Activated naive CD4-positive, alpha-beta T cell (primary cell): ENCODE results near the gene CCM2.
"Not testable (repeated sequence)": the region's sequence is repeated elsewhere in the genome, so short reads cannot be mapped to it uniquely, and the experiment has no call there.

Source experiments
- DNase-seq, 4 experiments: peaks; one replicate each; lab custom pipeline; 2025; lab: John Stamatoyannopoulos, UW

The CCM2 gene

DNA sequence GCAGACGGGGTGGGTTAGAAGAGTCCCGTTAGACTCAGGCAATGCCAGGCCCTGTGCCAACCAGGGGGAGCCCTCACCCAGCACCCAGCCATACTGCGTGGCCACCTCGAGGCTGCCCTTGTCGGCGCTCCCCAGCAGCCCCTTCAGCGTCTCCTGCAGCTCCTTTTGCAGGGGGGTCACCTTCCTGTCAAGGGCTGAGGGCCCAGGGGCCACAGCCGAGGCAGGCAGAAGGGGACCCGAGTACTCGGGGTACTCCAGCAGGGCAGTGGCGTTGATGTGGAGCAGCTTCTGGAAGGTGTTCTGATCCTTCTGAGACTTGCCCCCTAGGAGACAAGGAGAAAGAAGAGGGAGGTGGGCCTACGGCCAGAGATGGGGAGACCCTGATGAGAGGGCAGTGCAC, 101.7 kb downstream of the CCM2 start:
- DNase-seq: no peak

DNA sequence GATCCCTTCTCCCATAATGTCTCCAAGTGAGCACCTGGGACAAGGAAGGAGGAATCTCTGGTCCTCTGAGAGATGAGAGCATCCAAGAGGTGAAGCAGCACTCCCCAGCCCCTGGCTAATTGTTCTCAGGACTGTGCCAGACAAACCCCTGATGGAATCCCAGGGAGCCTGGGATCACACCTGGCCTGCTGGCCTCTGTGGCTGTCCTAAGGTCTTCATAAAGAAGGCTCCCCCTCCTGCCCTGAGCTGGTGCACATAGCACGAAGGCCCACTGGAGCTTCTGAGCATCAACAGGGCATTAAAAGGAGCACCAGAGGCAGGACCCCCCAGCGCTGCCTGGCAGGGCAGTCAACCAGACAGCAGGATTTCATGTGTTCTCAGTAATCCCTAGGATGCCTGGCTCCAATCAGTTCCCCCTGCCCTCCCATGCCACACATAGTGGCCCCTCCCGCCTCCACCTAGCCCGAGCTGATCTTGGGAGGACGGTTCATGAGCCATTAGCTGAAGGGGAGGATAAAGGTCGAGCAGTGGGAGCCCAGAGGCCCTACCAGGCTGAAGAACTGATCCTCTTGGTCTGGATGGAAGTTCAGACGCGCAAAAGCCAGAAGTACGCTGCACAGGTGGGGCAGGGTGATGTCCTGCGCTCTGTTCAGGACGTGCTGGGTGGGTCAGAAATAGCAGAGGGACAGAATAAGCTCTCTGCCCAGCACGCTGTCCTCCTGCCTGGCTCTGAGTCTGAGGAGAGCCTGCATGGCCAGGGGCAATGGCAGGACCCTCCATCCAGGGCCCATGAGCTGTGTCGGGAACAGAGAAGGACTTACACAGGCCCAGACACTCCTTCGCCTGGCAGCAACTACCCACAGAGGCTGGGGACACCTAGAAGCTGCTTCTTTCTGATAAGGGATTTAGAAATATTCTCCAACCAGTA, 103.0 kb downstream of the CCM2 start:
- no peak for DNase-seq

DNA sequence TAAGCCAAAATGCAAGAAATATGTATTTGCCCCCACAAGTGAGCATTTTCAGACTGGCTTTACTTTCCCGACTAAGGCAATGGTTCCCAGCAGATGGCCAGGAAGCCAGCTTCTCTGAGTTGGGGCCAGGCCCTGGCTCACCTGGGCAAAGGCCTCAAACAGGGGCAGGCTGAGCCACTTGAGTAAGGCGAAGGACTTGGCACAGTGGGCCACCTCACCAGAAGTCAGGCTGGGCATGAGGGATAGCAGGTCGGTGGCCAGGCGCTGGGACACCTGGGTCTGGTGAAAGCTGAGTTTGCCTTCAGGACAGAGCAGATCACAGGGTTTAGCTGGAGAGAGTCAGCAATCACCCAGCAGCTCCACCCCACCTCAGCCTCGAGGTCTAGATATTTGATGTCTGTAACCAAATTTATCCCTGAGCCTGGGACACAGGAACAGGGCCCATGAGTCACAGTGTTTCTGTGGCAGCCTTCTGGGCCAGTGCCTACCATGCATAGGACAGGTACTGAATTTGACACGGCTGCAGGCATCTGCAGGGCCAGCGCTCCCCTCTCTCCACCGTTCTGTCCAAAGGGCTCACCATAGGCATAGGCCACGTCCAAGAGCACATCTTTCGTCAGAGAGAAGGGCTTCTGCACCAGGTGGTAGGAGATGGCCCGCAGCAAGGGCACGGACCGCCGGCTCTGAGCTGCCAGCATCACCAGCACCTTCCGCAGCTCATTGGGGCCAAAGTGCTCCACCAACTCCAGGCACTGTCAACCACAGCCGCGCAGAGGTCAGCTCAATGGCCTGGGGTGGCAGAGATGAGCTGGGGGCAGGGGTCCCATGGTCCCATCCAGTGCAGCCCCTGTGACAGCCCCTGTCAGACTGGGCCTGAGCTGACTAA, 104.2 kb downstream of the CCM2 start:
- no peak for DNase-seq

DNA sequence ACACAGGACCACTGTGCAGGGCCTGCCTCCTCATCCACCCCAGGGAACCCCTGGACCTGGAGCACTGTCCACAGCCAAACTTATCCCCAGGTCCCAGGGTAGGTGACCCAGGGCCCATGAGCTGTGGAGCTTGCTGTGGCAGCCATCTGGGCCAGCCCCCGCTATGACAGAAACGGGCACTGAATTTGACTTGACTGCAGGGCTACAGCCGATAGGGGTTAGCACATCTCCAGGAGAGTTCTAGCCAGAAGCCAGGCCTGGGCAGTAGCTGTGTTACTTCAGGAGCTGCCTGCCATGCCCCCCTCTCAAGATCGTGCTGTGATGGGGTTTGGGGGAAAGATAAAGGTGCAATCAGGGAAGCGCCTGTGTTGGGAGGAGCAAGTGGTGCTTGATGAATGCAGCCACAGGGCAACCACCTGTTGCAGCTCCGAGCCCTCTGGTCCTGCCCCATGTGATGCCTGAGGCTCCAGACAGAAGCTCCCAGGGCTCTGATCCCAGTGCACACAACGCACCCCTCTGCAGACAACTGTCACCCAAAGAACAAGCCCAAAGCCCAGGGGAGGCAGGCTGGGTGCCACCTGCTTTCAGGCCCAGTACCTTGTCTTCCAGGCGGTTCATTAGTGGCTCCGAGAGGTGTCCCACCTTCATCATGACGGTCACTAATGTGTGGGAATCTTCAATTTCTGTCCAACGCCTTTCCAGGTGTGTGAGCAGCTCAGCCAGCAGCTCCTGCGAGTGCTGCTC, 105.0 kb downstream of the CCM2 start:
- no peak for DNase-seq

DNA sequence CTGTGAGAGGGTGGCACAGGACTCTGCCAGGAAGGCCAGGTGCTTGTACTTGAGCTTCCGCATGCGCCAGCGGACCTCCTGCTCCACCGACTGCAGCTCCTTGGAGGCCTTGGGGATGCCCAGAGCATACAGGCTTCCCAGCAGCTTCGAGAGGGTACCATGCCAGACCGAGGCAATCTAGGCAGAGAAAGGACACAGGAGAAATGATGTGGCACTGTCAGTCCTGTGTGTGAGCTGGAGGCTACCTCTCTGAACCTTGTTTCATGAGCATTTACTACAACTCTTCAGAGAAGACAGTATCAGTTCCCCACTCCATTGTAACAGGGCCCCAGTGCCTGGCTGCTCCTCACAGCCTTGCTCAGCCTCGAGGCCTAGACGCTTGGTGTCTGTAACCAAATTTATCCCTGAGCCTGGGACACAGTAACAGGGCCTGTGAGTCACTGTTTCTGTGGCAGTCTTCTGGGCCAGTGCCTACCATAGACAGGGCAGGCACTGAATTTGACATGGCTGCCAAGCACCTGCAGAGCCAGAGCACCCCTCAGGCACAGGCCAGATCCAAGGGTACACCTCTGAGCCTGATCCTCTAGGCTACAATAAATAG, 105.7 kb downstream of the CCM2 start:
- DNase-seq: no peak

DNA sequence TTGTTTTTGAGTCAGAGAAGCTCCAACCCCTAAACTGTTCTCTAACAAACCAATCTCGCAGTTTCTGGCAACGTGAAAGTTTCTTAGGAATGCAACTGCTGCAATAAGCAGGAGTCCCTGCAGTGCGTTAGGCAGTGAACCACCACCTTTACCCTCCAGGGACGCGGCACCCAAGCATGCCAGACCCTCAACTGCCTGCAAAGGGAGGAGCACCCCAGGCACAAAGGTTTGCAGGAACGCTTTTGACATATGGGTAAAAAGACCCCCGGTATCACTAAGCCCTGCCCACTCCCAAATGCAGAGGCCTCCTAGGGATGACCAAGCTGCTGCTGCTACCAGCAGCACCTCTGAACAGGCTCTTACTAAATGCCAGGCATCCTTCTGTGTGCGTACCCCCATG, 106.8 kb downstream of the CCM2 start:
- DNase-seq: no peak

DNA sequence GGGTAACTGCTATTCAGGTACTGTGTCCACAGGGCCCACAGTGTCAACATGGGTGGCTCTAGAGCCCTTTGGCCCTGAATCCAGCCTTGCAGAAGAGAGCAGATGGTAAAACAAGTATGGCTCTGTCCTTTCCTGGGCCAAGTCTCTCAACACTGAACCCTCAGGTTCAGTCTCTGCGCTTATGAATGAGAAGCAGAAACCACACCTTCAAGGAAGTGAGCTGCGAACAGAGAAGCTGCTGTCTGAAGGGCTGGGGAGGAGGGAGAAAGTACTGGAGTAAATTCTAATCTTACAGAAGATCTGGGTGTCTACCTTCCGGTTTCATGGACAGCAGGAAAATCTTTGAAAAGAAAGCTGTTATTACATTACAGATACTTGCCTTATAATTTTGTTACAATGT, 107.4 kb downstream of the CCM2 start:
- no peak for DNase-seq

DNA sequence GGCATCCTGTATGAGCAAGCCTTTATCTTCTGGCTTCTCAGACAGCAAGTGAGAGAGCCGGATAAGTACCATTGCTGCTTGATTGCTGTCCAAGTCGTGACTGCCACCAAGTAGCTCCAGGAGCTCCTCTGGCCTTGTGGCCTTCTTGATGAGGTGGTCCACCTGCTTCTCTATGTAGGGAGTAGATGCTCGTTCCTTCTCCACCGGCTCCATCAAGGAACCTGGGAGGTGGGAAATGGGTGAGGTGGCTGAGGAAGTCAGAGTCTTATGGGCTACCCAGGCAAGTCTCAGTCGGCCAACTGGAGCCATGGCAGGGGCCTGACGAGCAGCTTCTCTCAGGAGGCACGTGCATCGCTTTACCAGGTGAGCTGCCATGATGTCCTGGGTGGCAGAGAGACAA, 108.9 kb downstream of the CCM2 start:
- DNase-seq: no peak

DNA sequence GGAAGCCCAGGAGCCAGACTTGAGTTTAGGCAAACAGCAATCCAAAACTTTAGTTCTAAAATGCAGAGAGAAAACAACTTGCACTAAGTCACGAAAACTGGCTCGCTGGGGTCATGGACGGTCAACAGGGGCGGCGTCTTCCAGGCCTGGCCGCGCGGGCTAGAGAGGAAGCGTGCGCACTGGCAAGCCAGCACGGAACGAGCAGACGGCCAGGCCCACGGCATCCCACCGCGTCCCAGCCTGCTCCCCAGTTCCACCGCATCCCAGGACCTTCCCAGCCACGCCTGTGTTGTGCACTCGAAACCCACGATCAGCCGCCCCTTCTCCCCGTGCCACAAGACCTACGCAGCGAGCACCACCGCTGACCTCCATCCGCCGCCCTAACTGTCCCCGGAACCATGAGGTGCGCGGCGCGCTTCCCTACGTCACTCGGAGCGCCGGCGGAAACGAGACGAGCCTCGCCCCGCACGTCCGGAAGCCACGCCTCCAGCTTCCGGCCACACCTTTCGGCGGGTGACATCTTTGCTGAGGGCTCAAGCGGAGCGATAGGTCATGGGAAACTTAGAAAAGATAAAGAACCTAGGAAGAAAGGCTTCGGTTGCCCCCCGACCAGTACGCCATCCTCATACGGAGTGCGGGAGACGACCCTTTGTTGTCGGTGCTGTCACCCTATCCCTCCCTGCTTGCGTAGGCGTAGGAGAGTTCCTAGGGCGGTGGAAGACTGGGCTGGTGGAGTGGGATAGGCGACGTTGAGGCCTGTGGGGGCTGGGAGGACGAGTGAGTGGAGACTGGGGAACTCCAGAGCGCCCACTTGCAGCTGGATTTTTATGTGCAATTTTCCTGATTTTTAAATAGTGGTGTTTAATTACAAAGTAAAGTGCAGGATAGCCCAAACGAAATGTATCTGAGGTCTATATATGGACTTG, 111.6 kb downstream of the CCM2 start, which contains the start of gene TBRG4:
Gene TBRG4 (minus strand): TSS at position 400 of the 926 bp plus-strand sequence. CDS start 2,460 bp downstream, outside the sequence.
- peak; percentile 74 to 91 (median 76) for DNase-seq

DNA sequence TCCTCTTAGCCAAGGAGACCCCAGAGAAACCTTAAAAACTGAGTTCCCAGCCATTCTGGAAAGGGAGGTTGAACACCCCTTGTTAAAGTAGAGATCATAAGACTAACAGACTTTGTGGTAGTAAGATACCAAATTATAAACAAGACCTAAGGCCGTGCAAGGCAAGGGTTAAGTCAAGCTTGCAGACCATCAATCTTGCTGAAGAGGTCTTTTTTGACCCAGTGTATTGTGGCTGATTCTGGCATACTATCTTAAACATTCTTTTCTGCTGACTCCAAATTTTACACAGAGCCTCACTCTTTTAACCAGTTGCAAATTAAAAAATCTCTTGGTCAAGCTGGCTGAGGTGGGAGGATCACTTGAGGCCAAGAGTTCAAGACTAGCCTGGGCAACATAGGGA, 112.6 kb downstream of the CCM2 start:
- no peak for DNase-seq

DNA sequence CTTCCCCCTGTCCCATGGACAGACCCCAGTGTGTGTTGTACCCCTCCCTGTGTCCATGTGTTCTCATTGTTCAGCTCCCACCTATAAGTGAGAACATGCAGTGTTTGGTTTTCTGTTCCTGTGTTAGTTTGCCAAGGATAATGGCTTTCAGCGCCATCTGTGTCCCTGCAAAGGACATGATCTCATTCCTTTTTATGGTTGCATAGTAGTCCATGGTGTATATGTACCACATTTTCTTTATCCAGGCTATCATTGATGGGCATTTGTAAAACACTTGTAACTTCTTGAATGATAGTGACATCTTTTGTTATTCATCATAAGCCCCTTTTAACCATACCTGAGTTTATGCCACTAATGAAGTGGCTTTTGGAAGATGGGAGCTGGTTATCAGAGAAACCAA, 114.3 kb downstream of the CCM2 start:
- not testable (repeated sequence) for DNase-seq

DNA sequence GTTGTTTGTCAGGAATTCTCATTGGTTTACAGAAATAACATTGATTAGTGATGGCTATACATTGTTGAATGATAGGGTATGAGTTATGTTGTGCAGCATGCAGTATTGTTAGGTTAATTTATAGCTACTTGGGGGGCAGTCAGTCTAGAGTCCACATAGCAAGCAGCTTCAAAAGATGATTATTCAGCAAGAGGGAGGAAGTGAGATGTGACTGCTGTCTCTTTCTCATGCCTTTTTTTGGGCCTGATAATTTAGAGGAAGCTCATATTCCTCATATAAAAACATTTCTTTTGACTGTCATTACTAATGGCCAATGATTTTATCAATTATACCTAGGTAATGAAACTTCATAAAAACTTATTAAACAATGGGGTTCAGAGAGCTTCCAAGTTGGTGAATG, 114.9 kb downstream of the CCM2 start:
- no peak for DNase-seq

DNA sequence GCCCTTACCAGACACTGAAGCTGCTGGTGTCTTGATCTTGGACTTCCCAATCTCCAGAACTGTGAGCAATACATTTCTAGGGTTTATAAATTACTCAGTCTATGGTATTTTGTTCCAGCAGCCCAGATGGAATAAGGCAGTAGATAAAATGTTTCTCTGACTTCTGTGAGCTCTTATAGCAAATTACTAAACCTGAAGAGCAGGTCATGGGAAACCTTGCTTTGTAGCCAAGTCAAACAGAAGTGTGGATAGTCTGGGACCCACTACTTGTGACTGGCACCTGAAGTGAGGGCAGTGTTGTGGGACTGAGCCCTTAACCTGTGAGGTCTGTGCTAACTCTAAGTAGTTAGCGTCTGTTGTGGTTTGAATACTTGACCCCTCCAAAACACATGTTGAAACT, 116.0 kb downstream of the CCM2 start:
- no peak for DNase-seq

DNA sequence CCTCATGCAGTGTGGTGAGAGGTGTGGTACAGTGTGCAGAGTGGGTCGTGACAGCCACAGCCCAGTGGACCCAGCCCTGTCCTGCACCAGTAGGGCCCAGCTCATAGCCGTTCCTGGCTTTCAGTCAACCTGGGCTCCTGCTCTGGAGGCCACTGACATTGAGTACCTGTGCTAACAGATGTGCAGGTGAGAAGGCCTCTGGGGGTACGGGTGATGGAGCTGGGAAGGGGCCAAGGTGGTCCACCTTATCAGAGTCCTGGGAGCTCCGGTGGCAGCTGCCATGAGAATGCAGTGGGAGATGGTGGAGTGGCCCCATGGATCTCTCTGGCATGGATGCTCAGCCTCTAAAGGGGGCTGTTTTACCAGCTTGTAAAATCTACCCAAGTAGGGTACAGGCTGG, 117.6 kb downstream of the CCM2 start:
- no peak for DNase-seq

DNA sequence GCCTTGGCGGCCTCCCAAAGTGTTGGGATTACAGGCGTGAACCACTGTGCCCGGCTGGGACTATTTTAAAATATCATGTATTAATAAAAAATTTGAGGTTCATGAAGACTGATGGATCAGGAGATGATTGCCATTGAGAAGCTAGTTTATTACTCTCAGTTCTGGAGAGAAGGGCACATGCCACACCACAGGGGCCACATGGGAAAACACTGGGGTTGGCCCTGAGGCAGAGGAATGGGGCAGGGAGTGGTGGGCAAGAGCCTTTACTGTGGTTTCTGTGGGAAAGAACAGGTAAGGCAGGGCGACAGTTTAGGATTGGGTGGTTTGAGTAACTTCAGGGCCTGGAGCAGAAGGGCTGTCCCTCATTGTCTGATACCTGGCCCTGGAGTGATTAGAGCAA, 118.3 kb downstream of the CCM2 start:
- no peak for DNase-seq

DNA sequence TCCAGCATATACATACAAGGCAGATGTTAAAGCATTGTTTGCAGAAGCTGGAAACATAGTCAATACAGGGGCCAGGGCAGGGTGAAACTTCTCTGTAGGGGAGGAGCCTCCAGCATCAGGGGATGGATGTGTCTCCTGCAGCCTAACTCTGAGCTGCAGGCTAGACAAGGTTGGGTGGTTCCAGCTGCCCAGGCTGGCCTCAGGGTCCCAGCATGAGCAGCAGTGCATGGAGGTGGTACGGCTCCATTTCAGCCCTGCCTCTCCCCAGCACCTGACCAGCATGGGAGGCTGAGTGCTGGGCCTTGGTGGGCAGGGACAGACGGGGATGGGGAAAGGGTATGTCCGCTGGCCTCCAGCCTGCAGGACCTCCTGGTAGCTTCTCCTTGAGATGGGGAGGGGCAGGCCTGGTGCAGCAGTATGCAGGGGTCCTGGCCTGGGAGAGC, 118.9 kb downstream of the CCM2 start:
- no peak for DNase-seq

DNA sequence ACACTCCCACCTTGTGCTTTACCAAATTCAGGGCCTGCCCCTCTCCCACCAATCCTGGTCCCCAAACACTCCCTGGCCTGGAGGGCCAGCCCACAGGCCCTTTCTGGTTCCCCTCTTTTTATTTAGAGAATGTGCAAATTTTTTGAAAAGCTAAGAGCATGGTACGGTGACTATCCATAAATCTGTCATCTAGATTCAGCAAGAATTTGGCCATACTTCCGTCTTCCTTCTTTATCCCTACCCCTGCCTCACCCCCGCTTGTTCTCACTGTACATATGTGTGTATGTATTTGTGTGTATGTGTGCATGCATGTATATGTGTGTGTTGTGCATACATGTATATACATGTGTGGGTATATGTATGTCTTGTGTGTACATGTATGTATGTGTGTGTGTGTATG, 119.5 kb downstream of the CCM2 start:
- DNase-seq: no peak

DNA sequence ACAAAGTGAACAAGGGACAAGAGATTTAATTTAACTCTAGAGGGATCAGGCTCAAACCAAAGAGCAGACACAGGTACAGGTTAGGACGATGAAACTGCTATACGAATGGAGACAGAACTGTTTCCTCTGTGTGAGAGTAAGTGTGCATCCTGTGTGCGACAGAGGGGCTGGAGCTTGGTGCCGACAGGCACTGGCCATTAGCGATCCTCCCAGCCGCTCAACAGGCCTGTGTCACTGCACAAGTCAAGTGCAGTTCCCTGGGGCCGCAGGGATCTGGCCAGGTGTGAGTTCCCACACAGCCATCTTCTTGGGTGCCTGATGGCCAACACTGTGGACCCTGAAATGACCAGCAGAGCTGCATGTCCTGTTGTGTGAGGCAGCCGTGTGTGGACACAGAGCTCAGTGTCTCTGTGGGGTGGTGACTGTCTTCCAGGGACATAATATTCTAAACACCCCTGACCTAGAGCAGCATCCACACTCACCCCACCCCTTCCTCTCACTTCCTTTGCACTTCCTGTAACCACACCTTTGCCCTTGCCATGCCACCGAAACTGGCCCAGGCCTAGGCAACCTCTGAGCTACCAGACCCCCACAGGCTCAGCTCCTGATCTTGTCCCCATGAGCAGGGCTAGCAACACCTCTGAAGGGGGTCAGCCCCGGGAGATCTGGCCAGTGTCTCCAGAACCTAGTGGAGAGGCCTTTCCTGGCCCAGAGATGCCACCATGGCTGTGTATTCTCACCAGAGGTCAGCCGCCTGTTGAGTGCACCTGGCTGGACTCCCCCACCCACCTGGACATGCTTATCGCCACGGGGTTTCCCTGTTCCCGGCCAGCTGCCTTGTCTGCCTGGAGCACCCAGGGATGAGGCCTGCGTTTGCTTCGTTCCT, 123.2 kb downstream of the CCM2 start:
- DNase-seq: no peak

DNA sequence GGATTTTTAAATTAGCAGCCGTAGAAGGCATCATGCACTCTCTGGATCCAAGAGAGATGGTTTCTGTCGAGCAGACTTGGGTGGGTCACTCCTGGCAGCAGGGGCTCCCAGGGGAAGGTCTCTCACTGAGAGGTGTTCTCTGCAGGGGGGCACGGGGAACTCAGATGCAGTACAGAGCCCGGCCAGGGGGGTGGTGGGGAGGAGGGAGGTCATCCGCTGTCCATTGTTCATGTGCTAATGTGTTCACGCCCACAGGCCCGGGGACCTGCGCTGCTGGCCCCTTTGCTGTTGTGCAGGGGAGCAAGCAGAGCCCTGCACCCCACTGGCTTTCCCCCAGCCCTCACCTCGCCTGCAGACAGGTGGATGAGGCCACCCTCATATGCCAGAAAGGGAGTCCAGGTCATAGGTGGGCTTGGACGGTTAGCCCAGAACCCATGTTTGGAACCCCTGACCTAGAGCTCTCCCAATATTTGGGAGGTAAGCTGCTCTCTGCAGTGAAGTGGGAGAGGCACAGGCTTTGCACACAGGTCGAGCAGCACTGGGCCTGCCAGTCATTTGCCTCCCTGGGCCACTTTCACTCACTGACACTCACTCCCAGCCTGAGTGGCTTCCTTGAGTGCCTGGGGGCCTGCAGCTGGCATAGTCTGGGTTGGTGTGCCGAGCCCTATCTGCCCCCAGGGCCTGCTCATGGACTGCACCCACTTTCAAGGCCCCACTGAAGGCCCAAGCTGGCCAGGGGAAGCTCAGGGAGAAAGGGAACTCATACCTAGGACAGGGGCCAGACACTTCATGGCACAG, 124.1 kb downstream of the CCM2 start:
- DNase-seq: no peak
